BE2C (cell line): ENCODE data around the gene SULT1B1.

Experiments
- DNase-seq: peaks from one replicate; pipeline ENCODE4 v3.0.0-alpha.2; 2020
- H3K27me3 ChIP-seq: fragments of 250-450 bp; sonication (Bioruptor Pico); 2 replicates; pipeline ENCODE4 v1.5.1; 2020; ENCODE audit warnings: mild to moderate bottlenecking
- H3K36me3 ChIP-seq: fragments of 250-450 bp; sonication (Bioruptor Pico); 2 replicates; pipeline ENCODE4 v1.5.1; 2020; ENCODE audit warnings: mild to moderate bottlenecking
- H3K4me1 ChIP-seq: fragments of 250-450 bp; sonication (Bioruptor Pico); 2 replicates; pipeline ENCODE4 v1.5.1; 2020
- H3K4me3 ChIP-seq: 2 replicates; pipeline ENCODE4 v1.5.1; 2011; ENCODE audit warnings: low read depth, low read length
- H3K9me3 ChIP-seq: fragments of 250-450 bp; sonication (Bioruptor Pico); 2 replicates; pipeline ENCODE4 v1.5.1; 2020
- TF ChIP-seq, protein P1 (sequence below): IDR thresholded peaks from 2 replicates; pipeline ENCODE4 v1.5.1; 2012; ENCODE audit warnings: mild to moderate bottlenecking, low read depth, low read length

SULT1B1 gene

GRCh38 chr4:69785211-69785831 lies 24.9 kb upstream of the SULT1B1 start:
- no peaks in the 10 kb centered on the region for H3K4me1 ChIP-seq
- no peak overlapping the region for H3K4me3 ChIP-seq
- H3K9me3 ChIP-seq: no peaks in the 10 kb centered on the region
- DNase-seq: no peak
- no peaks in the 10 kb centered on the region for H3K36me3 ChIP-seq
- TF ChIP-seq, protein P1, sequence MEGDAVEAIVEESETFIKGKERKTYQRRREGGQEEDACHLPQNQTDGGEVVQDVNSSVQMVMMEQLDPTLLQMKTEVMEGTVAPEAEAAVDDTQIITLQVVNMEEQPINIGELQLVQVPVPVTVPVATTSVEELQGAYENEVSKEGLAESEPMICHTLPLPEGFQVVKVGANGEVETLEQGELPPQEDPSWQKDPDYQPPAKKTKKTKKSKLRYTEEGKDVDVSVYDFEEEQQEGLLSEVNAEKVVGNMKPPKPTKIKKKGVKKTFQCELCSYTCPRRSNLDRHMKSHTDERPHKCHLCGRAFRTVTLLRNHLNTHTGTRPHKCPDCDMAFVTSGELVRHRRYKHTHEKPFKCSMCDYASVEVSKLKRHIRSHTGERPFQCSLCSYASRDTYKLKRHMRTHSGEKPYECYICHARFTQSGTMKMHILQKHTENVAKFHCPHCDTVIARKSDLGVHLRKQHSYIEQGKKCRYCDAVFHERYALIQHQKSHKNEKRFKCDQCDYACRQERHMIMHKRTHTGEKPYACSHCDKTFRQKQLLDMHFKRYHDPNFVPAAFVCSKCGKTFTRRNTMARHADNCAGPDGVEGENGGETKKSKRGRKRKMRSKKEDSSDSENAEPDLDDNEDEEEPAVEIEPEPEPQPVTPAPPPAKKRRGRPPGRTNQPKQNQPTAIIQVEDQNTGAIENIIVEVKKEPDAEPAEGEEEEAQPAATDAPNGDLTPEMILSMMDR: no peak
- no peaks in the 10 kb centered on the region for H3K27me3 ChIP-seq

DNA sequence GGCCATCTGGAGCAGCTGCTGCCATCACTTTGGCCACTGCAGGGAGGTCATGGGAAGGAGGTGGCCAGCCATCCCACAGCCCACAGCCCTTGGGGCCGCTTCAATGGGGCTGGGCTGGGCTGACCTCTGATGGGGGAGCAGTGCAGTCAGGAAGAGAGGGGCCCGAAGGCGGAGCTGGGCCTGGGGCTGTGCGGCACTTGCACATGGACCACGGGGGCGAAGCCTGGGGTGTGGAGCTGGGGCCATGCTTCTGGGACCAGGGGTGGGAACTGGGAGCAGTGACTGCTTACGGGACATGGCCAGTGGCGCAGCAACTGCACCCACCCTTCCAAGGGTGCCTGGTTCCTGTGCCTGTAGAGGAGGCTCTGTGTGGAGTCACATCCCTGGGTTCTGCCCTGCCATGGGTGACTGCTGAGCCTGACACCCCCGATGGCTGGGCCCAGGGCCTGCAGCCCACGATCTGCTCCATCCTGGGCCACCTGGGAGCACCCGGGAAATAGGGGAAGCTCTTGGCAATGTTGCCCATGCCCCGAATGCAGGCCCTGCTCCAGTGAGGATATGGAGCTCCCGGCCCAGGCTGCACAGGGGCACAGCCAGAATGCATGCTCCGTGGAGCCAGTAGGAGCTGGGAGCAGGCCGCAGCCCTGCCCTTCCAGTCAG lies 22.4 kb upstream of the SULT1B1 start:
- no peak overlapping the region for H3K4me3 ChIP-seq
- no peaks in the 10 kb centered on the region for H3K4me1 ChIP-seq
- no peaks in the 10 kb centered on the region for H3K27me3 ChIP-seq
- DNase-seq: no peak
- no peaks in the 10 kb centered on the region for H3K36me3 ChIP-seq
- H3K9me3 ChIP-seq: no peaks in the 10 kb centered on the region
- TF ChIP-seq, protein P1: no peak

GRCh38 chr4:69781458-69782418 lies 21.3 kb upstream of the SULT1B1 start:
- H3K4me3 ChIP-seq: no peak overlapping the region
- no peaks in the 10 kb centered on the region for H3K27me3 ChIP-seq
- no peaks in the 10 kb centered on the region for H3K9me3 ChIP-seq
- TF ChIP-seq, protein P1: no peak
- no peaks in the 10 kb centered on the region for H3K4me1 ChIP-seq
- DNase-seq: no peak
- no peaks in the 10 kb centered on the region for H3K36me3 ChIP-seq

DNA sequence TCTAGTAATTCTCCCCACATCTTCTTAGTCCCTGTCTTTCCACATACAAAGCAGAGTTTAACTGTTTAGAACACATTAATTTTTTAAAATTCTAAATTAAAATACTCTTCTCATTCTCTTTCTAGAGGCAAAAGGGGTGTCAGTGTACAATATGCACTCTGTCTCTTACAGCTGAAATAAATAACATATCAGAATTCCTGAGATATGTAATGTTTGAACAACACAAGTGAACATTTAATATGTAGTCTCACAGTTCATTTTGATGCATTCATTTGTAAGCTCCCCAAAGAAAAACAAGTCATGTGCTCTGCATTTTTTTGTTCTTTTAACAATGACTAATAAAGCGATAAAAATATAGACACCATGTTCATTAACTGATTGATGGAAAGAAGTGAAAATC lies 19.7 kb upstream of the SULT1B1 start:
- no peaks in the 10 kb centered on the region for H3K9me3 ChIP-seq
- H3K27me3 ChIP-seq: no peaks in the 10 kb centered on the region
- H3K36me3 ChIP-seq: no peaks in the 10 kb centered on the region
- no peaks in the 10 kb centered on the region for H3K4me1 ChIP-seq
- DNase-seq: no peak
- TF ChIP-seq, protein P1: no peak
- H3K4me3 ChIP-seq: no peak overlapping the region

GRCh38 chr4:69776696-69777095 lies 16.3 kb upstream of the SULT1B1 start:
- H3K4me3 ChIP-seq: no peak overlapping the region
- no peak for DNase-seq
- TF ChIP-seq, protein P1: no peak
- H3K27me3 ChIP-seq: no peaks in the 10 kb centered on the region
- H3K4me1 ChIP-seq: no peaks in the 10 kb centered on the region
- H3K9me3 ChIP-seq: no peaks in the 10 kb centered on the region
- H3K36me3 ChIP-seq: no peaks in the 10 kb centered on the region
